Skeletal muscle tissue (tissue), 4 donors: ENCODE data around the gene ISG15. TPM values are rescaled to one million over a fixed set of nuclear protein-coding genes. Genes with fewer than 3 reads are reported as not detected.

Source experiments
- H3K27ac ChIP-seq: one replicate; pipeline ENCODE4 v1.7.0; 2013; ENCODE audit warnings: mild to moderate bottlenecking, low read depth, low read length, inconsistent platforms
- H3K27me3 ChIP-seq, 3 donors: one replicate each; pipeline ENCODE4 v1.7.0; 2013; ENCODE audit warnings: low read length in 3 of 3; ENCODE audit not compliant: control insufficient read depth in 3 of 3, insufficient read depth in 3 of 3
- H3K36me3 ChIP-seq, 3 donors: one replicate each; pipeline ENCODE4 v1.7.0; 2013; ENCODE audit warnings: low read length in 3 of 3; ENCODE audit not compliant: control insufficient read depth in 3 of 3, insufficient read depth in 3 of 3
- H3K4me1 ChIP-seq, 3 donors: one replicate each; pipeline ENCODE4 v1.7.0; 2013; ENCODE audit warnings: low read length in 3 of 3, mild to moderate bottlenecking in 3 of 3; ENCODE audit not compliant: control insufficient read depth in 3 of 3, insufficient read depth in 3 of 3
- H3K4me3 ChIP-seq, 3 donors: one replicate each; pipeline ENCODE4 v1.7.0; 2013; ENCODE audit warnings: low read length in 3 of 3
- H3K9ac ChIP-seq, 3 donors: one replicate each; pipeline ENCODE4 v1.7.0; 2013; ENCODE audit warnings: low read length in 3 of 3, mild to moderate bottlenecking in 3 of 3, moderate library complexity in 2 of 3, low read depth in 1 of 3
- H3K9me3 ChIP-seq, 3 donors: one replicate each; pipeline ENCODE4 v1.7.0; 2013; ENCODE audit warnings: low read length in 3 of 3; ENCODE audit not compliant: control insufficient read depth in 3 of 3
- total RNA-seq: library from RNA; depleted of rRNA; stranded (reverse); fragments of >200 nt; gene quantifications from one replicate; pipeline ENCODE4 v1.2.3, GENCODE V29; 2014
- donor health status: Osteomylitis.

Gene ISG15
- total RNA-seq = 23.5 TPM

- peak within 1 kb of the TSS; percentile 71 to 89 (median 77) for H3K9ac ChIP-seq
- H3K9me3 ChIP-seq = no peaks in the 10 kb centered on the region
- peak within 1 kb of the TSS; percentile 75 to 97 (median 86) for H3K4me3 ChIP-seq
- H3K4me1 ChIP-seq = peaks cover 14 to 18% (median 16%) of the 10 kb centered on the region in 3 donors
- H3K27me3 ChIP-seq = no peaks in the 10 kb centered on the region
- H3K27ac ChIP-seq = peak within 1 kb of the TSS; percentile 68
- no peaks in the 10 kb centered on the region for H3K36me3 ChIP-seq
These were observed at the start of gene ISG15 for GRCh38 chr1:1013105-1013921. ISG15 (plus strand) TSS chr1:1013497; CDS start chr1:1013574, 77 bp downstream.

GRCh38 chr1:963746-964525 lies 49.4 kb upstream of the ISG15 start:
- no peak overlapping the region for H3K27ac ChIP-seq
- H3K27me3 ChIP-seq = peaks cover 16 to 41% (median 28%) of the 10 kb centered on the region in 3 donors
- H3K9me3 ChIP-seq = no peaks in the 10 kb centered on the region
- peaks cover 13 to 29% (median 25%) of the 10 kb centered on the region in 3 donors for H3K4me1 ChIP-seq
- no peak overlapping the region for H3K4me3 ChIP-seq
- no peak overlapping the region for H3K9ac ChIP-seq
- peaks cover 0 to 3% (median 2%) of the 10 kb centered on the region in 3 donors for H3K36me3 ChIP-seq

GRCh38 chr1:964691-965525 lies 48.4 kb upstream of the ISG15 start:
- Histone ChIP-seq H3K9me3 (no peaks in the 10 kb centered on the region), H3K27me3 (peaks cover 25 to 49% (median 38%) of the 10 kb centered on the region in 3 donors), H3K9ac (no peak overlapping the region), H3K4me1 (peaks cover 13 to 25% (median 23%) of the 10 kb centered on the region in 3 donors), H3K4me3 (no peak overlapping the region), H3K36me3 (peaks cover 0 to 3% (median 2%) of the 10 kb centered on the region in 3 donors), H3K27ac (no peak overlapping the region)

- no peak overlapping the region for H3K27ac ChIP-seq
- H3K9ac ChIP-seq = peak overlapping the region in 1 of 3 donors; percentile 76
- peaks cover 0 to 3% (median 2%) of the 10 kb centered on the region in 3 donors for H3K36me3 ChIP-seq
- peaks cover 13 to 30% (median 25%) of the 10 kb centered on the region in 3 donors for H3K4me1 ChIP-seq
- H3K4me3 ChIP-seq = no peak overlapping the region
- H3K9me3 ChIP-seq = no peaks in the 10 kb centered on the region
- H3K27me3 ChIP-seq = peaks cover 32 to 56% (median 45%) of the 10 kb centered on the region in 3 donors
These were observed 47.7 kb upstream of the ISG15 start for GRCh38 chr1:965526-966134.

- no peaks in the 10 kb centered on the region for H3K9me3 ChIP-seq
- peaks cover 37 to 59% (median 46%) of the 10 kb centered on the region in 3 donors for H3K27me3 ChIP-seq
- H3K36me3 ChIP-seq = peaks cover 0 to 3% (median 2%) of the 10 kb centered on the region in 3 donors
- no peak within 1 kb of the TSS for H3K27ac ChIP-seq
- peak within 1 kb of the TSS; percentile 67 to 78 (median 77) for H3K4me3 ChIP-seq
- H3K4me1 ChIP-seq = peaks cover 12 to 30% (median 24%) of the 10 kb centered on the region in 3 donors
- H3K9ac ChIP-seq = peak within 1 kb of the TSS; percentile 33 to 76 (median 53)
These were observed 47.1 kb upstream of the ISG15 start, which contains the start of gene PLEKHN1 for GRCh38 chr1:966135-966703. PLEKHN1 (plus strand) TSS chr1:966482; CDS start chr1:966532, 50 bp downstream.

- Histone ChIP-seq H3K27me3 (peaks cover 41 to 63% (median 48%) of the 10 kb centered on the region in 3 donors), H3K4me3 (peak overlapping the region; percentile 67 to 78 (median 77)), H3K36me3 (peaks cover 0 to 3% (median 2%) of the 10 kb centered on the region in 3 donors), H3K9me3 (no peaks in the 10 kb centered on the region), H3K27ac (no peak overlapping the region), H3K4me1 (peaks cover 7 to 30% (median 26%) of the 10 kb centered on the region in 3 donors), H3K9ac (peak overlapping the region; percentile 33 to 76 (median 53))
These were observed 46.5 kb upstream of the ISG15 start for GRCh38 chr1:966704-967300.

GRCh38 chr1:967466-968343 lies 45.6 kb upstream of the ISG15 start:
- Histone ChIP-seq H3K4me3 (peak overlapping the region in 1 of 3 donors; percentile 22), H3K27me3 (peaks cover 44 to 65% (median 52%) of the 10 kb centered on the region in 3 donors), H3K9me3 (no peaks in the 10 kb centered on the region), H3K4me1 (peaks cover 7 to 36% (median 33%) of the 10 kb centered on the region in 3 donors), H3K27ac (no peak overlapping the region), H3K9ac (no peak overlapping the region), H3K36me3 (peaks cover 0 to 2% (median 0%) of the 10 kb centered on the region in 3 donors)

- no peak overlapping the region for H3K9ac ChIP-seq
- H3K36me3 ChIP-seq = peaks cover 0 to 2% (median 0%) of the 10 kb centered on the region in 3 donors
- peaks cover 53 to 70% (median 56%) of the 10 kb centered on the region in 3 donors for H3K27me3 ChIP-seq
These were observed 43.9 kb upstream of the ISG15 start for GRCh38 chr1:969260-969855.

More at GRCh38 chr1:969260-969855, 43.9 kb upstream of the ISG15 start:
- Histone ChIP-seq H3K9me3 (no peaks in the 10 kb centered on the region), H3K4me3 (no peak overlapping the region), H3K27ac (no peak overlapping the region), H3K4me1 (peaks cover 7 to 47% (median 41%) of the 10 kb centered on the region in 3 donors)
